HepG2 (cell line): ENCODE data around the gene ATP5MG. TPM values are rescaled to one million over a fixed set of nuclear protein-coding genes. Genes with fewer than 3 reads are reported as not detected.

Experiments
- HNRNPK ChIP-seq: fragments of 200-400 bp; formaldehyde crosslinking; IDR thresholded peaks from 2 replicates; pipeline ENCODE4 v1.6.1; 2018; ENCODE audit warnings: low read length, low read depth, moderate library complexity, mild to moderate bottlenecking; ENCODE audit not compliant: poor library complexity, severe bottlenecking
- PCBP2 ChIP-seq: fragments of 200-400 bp; formaldehyde crosslinking; optimal IDR thresholded peaks from 2 replicates; pipeline ENCODE3; 2018; ENCODE audit warnings: low read length, low read depth; ENCODE audit not compliant: poor library complexity, severe bottlenecking
- YEATS2 ChIP-seq: sonication (generic); formaldehyde crosslinking; IDR thresholded peaks from 2 replicates; pipeline ENCODE4 v1.4.0; 2020; ENCODE audit warnings: missing genetic modification reagents, borderline replicate concordance
- ZNF501 ChIP-seq: sonication (generic); formaldehyde crosslinking; IDR thresholded peaks from 2 replicates; pipeline ENCODE4 v1.5.1; 2020; ENCODE audit warnings: mild to moderate bottlenecking, moderate library complexity, missing genetic modification reagents
- ZNF782 ChIP-seq: sonication (generic); formaldehyde crosslinking; IDR thresholded peaks from 2 replicates; pipeline ENCODE4 v1.4.0; 2020; ENCODE audit warnings: missing genetic modification reagents, mild to moderate bottlenecking, borderline replicate concordance
- polyA plus RNA-seq, 8 experiments: library from polyadenylated mRNA; depleted of rRNA in 3 of 8; stranded (reverse) in 7 of 8; unstranded in 1 of 8; fragments of >200 nt; fragmentation: Illumina TruSeq in 4 of 8; extraction: Trizol in 4 of 8; gene quantifications; 2 replicates each; pipeline versions ENCODE4 v1.2.1 to v1.2.3, GENCODE V29; 2011 to 2016; ENCODE audit warnings: low read depth in 4 of 8, missing spikeins in 1 of 8, mixed read lengths in 1 of 8; ENCODE audit not compliant: insufficient read depth in 1 of 8
- total RNA-seq, 5 experiments: library from RNA; depleted of rRNA; stranded (reverse); fragments of >200 nt; fragmentation: Illumina TruSeq; extraction: Trizol; gene quantifications; 2 replicates each; pipeline ENCODE4 v1.2.3, GENCODE V29; 2016; ENCODE audit warnings: low read depth in 1 of 5
- TF ChIP-seq, protein P1 (sequence below): sonication (generic); formaldehyde crosslinking; IDR thresholded peaks from 2 replicates; pipeline ENCODE4 v1.5.0; 2020; ENCODE audit warnings: mild to moderate bottlenecking, missing genetic modification reagents, borderline replicate concordance
- TF ChIP-seq, protein P2 (sequence below): sonication (generic); formaldehyde crosslinking; conservative IDR thresholded peaks from 2 replicates; pipeline ENCODE4 v1.4.0; 2020; ENCODE audit warnings: missing genetic modification reagents

Gene ATP5MG
- total and polyA plus RNA-seq, 2 of the 13 experiments (the other 11 are each of a cell fraction or from before 2014, with no cell fraction given): 260 to 320 TPM

DNA sequence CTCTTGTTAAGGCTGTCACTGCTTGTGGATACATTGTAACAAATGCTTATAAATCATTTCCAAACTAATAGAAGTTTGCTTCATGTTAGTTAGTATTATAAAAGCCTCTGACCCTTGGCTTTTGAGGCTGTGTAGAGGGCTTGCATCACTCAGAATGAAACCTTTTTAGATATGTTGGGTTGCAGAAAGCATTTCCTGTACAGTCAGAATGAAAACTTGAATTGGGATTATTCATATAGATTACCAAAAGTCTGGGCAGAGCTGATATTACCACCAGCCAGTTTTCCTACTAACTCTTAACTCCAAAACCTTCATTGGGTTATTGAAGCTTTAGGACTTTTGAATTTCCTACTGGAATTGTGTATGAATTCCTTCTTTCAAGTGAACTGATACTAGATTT, 46.9 kb downstream of the ATP5MG start (continued):
- TF ChIP-seq, protein P1, sequence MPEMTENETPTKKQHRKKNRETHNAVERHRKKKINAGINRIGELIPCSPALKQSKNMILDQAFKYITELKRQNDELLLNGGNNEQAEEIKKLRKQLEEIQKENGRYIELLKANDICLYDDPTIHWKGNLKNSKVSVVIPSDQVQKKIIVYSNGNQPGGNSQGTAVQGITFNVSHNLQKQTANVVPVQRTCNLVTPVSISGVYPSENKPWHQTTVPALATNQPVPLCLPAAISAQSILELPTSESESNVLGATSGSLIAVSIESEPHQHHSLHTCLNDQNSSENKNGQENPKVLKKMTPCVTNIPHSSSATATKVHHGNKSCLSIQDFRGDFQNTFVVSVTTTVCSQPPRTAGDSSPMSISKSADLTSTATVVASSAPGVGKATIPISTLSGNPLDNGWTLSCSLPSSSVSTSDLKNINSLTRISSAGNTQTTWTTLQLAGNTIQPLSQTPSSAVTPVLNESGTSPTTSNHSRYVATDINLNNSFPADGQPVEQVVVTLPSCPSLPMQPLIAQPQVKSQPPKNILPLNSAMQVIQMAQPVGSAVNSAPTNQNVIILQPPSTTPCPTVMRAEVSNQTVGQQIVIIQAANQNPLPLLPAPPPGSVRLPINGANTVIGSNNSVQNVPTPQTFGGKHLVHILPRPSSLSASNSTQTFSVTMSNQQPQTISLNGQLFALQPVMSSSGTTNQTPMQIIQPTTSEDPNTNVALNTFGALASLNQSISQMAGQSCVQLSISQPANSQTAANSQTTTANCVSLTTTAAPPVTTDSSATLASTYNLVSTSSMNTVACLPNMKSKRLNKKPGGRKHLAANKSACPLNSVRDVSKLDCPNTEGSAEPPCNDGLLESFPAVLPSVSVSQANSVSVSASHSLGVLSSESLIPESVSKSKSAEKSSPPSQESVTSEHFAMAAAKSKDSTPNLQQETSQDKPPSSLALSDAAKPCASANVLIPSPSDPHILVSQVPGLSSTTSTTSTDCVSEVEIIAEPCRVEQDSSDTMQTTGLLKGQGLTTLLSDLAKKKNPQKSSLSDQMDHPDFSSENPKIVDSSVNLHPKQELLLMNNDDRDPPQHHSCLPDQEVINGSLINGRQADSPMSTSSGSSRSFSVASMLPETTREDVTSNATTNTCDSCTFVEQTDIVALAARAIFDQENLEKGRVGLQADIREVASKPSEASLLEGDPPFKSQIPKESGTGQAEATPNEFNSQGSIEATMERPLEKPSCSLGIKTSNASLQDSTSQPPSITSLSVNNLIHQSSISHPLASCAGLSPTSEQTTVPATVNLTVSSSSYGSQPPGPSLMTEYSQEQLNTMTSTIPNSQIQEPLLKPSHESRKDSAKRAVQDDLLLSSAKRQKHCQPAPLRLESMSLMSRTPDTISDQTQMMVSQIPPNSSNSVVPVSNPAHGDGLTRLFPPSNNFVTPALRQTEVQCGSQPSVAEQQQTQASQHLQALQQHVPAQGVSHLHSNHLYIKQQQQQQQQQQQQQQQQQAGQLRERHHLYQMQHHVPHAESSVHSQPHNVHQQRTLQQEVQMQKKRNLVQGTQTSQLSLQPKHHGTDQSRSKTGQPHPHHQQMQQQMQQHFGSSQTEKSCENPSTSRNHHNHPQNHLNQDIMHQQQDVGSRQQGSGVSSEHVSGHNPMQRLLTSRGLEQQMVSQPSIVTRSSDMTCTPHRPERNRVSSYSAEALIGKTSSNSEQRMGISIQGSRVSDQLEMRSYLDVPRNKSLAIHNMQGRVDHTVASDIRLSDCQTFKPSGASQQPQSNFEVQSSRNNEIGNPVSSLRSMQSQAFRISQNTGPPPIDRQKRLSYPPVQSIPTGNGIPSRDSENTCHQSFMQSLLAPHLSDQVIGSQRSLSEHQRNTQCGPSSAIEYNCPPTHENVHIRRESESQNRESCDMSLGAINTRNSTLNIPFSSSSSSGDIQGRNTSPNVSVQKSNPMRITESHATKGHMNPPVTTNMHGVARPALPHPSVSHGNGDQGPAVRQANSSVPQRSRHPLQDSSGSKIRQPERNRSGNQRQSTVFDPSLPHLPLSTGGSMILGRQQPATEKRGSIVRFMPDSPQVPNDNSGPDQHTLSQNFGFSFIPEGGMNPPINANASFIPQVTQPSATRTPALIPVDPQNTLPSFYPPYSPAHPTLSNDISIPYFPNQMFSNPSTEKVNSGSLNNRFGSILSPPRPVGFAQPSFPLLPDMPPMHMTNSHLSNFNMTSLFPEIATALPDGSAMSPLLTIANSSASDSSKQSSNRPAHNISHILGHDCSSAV (CRISPR knock-in tag): no peak
- TF ChIP-seq ZNF501 (CRISPR knock-in tag): no peak
- TF ChIP-seq PCBP2: no peak
- TF ChIP-seq, protein P2, sequence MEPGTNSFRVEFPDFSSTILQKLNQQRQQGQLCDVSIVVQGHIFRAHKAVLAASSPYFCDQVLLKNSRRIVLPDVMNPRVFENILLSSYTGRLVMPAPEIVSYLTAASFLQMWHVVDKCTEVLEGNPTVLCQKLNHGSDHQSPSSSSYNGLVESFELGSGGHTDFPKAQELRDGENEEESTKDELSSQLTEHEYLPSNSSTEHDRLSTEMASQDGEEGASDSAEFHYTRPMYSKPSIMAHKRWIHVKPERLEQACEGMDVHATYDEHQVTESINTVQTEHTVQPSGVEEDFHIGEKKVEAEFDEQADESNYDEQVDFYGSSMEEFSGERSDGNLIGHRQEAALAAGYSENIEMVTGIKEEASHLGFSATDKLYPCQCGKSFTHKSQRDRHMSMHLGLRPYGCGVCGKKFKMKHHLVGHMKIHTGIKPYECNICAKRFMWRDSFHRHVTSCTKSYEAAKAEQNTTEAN (CRISPR knock-in tag): no peak
- no peak for TF ChIP-seq YEATS2 (CRISPR knock-in tag)
- no peak for TF ChIP-seq HNRNPK
- TF ChIP-seq ZNF782 (CRISPR knock-in tag): no peak
